ENCODE results near the gene RPTOR.

- no peak for TF ChIP-seq POLR2A (IDR thresholded peaks at IDR 0.05; ENCODE audit: low read length)
- TF ChIP-seq GATA1 (IDR thresholded peaks at IDR 0.05; ENCODE audit: low read depth, low read length), result no peak
These were observed 135.2 kb downstream of the RPTOR start for GRCh38 chr17:80679816-80680215.

Measured in erythroblast (primary cell).